Astrocyte of the spinal cord (primary cell): ENCODE data around the gene ZNF185.
A peak's percentile ranks its signal among the peaks of the same experiment; 100 is the strongest.

Source experiments
- DNase-seq: peaks from one replicate; pipeline ENCODE4 v3.0.0; 2011; ENCODE audit warnings: low read depth, low spot score
- H3K4me3 ChIP-seq: 2 replicates; pipeline ENCODE4 v1.5.1; 2011; ENCODE audit warnings: low read depth, mild to moderate bottlenecking, low read length, moderate library complexity
- in situ Hi-C: cut with HindIII; loops from 2 replicates; pipeline ENCODE4 v1.10.0; 2017; ENCODE audit warnings: low sequenced_read_pairs
- TF ChIP-seq, protein P1 (sequence below): IDR thresholded peaks from 2 replicates; pipeline ENCODE4 v1.5.1; 2012; ENCODE audit warnings: low read depth, mild to moderate bottlenecking, low read length, inconsistent platforms

The ZNF185 gene

DNA sequence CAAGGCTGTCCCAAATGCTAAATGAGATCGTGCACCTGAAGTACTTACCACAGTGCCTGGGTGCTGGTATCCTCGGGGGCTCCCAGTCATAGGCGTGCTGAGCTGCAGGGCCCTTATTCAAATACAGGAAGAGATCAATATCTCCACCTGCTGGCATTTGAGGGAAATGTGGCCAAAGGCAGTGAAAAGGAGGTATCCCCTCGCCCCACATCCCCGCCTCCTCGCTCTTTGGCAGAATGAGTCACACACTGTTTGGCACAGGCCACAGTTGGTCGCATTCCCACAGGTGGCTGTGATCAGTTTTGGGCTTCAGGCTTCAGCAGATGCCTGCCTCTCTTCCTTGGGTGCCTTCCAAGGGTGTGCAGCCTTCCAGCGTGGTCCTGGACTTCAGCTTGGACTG is 28.4 kb downstream of the ZNF185 start:
- H3K4me3 ChIP-seq, result no peak overlapping the region
- peak; percentile 69 for DNase-seq
- TF ChIP-seq, protein P1, sequence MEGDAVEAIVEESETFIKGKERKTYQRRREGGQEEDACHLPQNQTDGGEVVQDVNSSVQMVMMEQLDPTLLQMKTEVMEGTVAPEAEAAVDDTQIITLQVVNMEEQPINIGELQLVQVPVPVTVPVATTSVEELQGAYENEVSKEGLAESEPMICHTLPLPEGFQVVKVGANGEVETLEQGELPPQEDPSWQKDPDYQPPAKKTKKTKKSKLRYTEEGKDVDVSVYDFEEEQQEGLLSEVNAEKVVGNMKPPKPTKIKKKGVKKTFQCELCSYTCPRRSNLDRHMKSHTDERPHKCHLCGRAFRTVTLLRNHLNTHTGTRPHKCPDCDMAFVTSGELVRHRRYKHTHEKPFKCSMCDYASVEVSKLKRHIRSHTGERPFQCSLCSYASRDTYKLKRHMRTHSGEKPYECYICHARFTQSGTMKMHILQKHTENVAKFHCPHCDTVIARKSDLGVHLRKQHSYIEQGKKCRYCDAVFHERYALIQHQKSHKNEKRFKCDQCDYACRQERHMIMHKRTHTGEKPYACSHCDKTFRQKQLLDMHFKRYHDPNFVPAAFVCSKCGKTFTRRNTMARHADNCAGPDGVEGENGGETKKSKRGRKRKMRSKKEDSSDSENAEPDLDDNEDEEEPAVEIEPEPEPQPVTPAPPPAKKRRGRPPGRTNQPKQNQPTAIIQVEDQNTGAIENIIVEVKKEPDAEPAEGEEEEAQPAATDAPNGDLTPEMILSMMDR, result peak; percentile 62
- in situ Hi-C loops, result no loop called here

GRCh38 chrX:152926923-152927322 is 29.1 kb downstream of the ZNF185 start:
- no peak overlapping the region for H3K4me3 ChIP-seq
- in situ Hi-C loops, result no loop called here
- no peak for DNase-seq
- TF ChIP-seq, protein P1, result no peak

- DNase-seq, result no peak
Measured at GRCh38 chrX:152927858-152928760, 30.2 kb downstream of the ZNF185 start.

DNA sequence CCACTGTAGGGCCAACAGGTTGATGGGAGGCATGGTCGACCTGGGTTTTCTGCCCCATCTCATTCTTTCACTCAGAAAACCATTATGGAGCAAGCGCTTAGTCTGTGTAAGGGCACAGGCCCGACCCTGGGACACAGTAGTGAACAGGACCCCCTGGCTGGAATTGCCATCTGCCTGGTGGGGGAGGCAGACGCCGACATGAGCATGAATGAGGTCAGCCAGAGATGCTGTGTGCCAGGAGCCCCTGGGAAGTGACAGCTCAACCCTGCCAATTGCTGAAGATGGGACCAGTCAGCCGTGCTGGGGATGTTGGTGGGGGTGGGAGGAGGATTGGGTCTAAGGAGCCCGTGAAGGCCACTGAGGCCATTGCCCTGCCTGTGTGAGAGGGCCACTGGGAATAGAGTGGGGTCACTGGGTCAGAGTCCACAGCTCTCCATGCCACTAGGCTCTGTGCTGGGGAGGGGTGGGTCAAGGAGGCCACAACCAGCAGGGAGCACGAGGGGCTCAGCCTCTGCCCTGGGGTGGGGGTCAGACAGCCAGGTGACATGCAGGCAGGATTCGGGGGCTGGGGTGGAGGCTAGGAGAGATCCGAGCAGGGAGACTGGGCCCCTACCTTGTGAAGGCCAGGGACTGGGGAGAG is 31.0 kb downstream of the ZNF185 start:
- no peak overlapping the region for H3K4me3 ChIP-seq
- no peak for DNase-seq
- in situ Hi-C loops, result no loop called here
- TF ChIP-seq, protein P1, result no peak

More at GRCh38 chrX:152927858-152928760, 30.2 kb downstream of the ZNF185 start:
- H3K4me3 ChIP-seq, result no peak overlapping the region
- in situ Hi-C loops, result no loop called here
- TF ChIP-seq, protein P1, result no peak

GRCh38 chrX:152929898-152930297 is 32.0 kb downstream of the ZNF185 start:
- no peak overlapping the region for H3K4me3 ChIP-seq
- in situ Hi-C loops, result no loop called here
- DNase-seq, result no peak
- TF ChIP-seq, protein P1, result no peak

- in situ Hi-C loops, result no loop called here
Measured at GRCh38 chrX:152930516-152930915, 32.6 kb downstream of the ZNF185 start.

More at GRCh38 chrX:152930516-152930915, 32.6 kb downstream of the ZNF185 start:
- H3K4me3 ChIP-seq, result no peak overlapping the region
- DNase-seq, result no peak
- TF ChIP-seq, protein P1, result no peak
